ENCODE data around the gene LKAAEAR1.

- no peak for TF ChIP-seq CTCF (conservative IDR thresholded peaks at IDR 0.05 in 1 of 2, IDR thresholded peaks at IDR 0.05 in 1 of 2; ENCODE audit: extremely low read depth in 1 of 2, insufficient read depth in 1 of 2, low read depth in 1 of 2, low read length in 2 of 2)
- TF ChIP-seq EZH2 (IDR thresholded peaks at IDR 0.05; ENCODE audit: borderline replicate concordance, low read length), result no peak
Measured at GRCh38 chr20:64113444-64113775, 29.2 kb upstream of the LKAAEAR1 start.

Measured in mammary epithelial cell (primary cell).